ENCODE measurements around the gene AGTR1. TPM values are rescaled to one million over a fixed set of nuclear protein-coding genes. Genes with fewer than 3 reads are reported as not detected.

AGTR1 gene
- total and polyA plus RNA-seq, 2 of the 13 experiments (the other 11 are each of a cell fraction or from before 2014, with no cell fraction given): 0.64 to 1.5 TPM

DNA sequence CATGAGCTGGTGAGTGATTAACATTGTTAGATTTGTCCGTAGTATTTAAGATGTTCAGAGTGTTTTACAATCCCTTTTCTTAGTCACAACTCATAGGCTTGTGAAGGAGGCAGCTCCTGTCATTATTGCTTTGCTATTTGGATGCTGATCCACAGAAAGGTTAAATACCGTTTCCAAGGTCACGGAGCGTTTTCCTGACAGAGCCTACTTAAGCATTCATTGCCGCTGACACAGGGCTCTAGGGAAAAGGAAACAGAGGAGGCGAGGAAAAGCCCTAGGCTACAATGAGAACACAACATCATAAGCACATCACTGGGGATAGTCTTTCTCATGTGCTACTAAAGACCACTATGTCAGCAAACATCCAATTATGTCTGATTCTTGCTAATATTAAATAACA, 91.4 kb downstream of the AGTR1 start:
- Histone ChIP-seq H3K9ac (ENCODE audit: insufficient read depth, low read depth, low read length) (no peak overlapping the region), H3K4me1 (ENCODE audit: insufficient read depth, low read length) (peaks cover 3% of the 10 kb centered on the region), H3K4me3 (replicated peaks in 1 of 3; ENCODE audit: insufficient read depth in 1 of 3, low read depth in 2 of 3, low read length in 3 of 3) (no peak overlapping the region), H3K27me3 (ENCODE audit: control insufficient read depth in 1 of 2, insufficient read depth in 2 of 2, low read length in 2 of 2) (no peaks in the 10 kb centered on the region), H4K20me1 (ENCODE audit: insufficient read depth, low read length) (no peaks in the 10 kb centered on the region), H3K4me2 (ENCODE audit: low read depth, low read length) (no peak overlapping the region), H3K9me3 (ENCODE audit: low read length) (0 out of 2 replicates have a peak, but pooled peaks cover 5% of the 10 kb centered on the region), H2AFZ (ENCODE audit: low read length) (no peak overlapping the region), H3K36me3 (replicated peaks in 1 of 2; ENCODE audit: control insufficient read depth in 1 of 2, insufficient read depth in 2 of 2, low read length in 2 of 2) (no peaks in the 10 kb centered on the region), H3K27ac (ENCODE audit: extremely low read length, insufficient read depth, low read length) (no peak overlapping the region), H3K79me2 (ENCODE audit: insufficient read depth, low read length) (no peaks in the 10 kb centered on the region)
- ChIA-PET POLR2A (no interaction called here), CTCF (ENCODE audit: low intra/inter-chr PET ratio, low total read pairs) (no interaction called here)
- ATAC-seq (no peak), FAIRE-seq (no peak), DNase-seq (ENCODE audit: low spot score) (no peak)
- 20% methylated on average over 6 of the region's 6 CpGs for WGBS (ENCODE audit: low lambda C conversion rate)
- TF ChIP-seq, protein P1, sequence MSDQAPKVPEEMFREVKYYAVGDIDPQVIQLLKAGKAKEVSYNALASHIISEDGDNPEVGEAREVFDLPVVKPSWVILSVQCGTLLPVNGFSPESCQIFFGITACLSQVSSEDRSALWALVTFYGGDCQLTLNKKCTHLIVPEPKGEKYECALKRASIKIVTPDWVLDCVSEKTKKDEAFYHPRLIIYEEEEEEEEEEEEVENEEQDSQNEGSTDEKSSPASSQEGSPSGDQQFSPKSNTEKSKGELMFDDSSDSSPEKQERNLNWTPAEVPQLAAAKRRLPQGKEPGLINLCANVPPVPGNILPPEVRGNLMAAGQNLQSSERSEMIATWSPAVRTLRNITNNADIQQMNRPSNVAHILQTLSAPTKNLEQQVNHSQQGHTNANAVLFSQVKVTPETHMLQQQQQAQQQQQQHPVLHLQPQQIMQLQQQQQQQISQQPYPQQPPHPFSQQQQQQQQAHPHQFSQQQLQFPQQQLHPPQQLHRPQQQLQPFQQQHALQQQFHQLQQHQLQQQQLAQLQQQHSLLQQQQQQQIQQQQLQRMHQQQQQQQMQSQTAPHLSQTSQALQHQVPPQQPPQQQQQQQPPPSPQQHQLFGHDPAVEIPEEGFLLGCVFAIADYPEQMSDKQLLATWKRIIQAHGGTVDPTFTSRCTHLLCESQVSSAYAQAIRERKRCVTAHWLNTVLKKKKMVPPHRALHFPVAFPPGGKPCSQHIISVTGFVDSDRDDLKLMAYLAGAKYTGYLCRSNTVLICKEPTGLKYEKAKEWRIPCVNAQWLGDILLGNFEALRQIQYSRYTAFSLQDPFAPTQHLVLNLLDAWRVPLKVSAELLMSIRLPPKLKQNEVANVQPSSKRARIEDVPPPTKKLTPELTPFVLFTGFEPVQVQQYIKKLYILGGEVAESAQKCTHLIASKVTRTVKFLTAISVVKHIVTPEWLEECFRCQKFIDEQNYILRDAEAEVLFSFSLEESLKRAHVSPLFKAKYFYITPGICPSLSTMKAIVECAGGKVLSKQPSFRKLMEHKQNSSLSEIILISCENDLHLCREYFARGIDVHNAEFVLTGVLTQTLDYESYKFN (CRISPR knock-in tag; conservative IDR thresholded peaks at IDR 0.05): no peak
- TF ChIP-seq, protein P2, sequence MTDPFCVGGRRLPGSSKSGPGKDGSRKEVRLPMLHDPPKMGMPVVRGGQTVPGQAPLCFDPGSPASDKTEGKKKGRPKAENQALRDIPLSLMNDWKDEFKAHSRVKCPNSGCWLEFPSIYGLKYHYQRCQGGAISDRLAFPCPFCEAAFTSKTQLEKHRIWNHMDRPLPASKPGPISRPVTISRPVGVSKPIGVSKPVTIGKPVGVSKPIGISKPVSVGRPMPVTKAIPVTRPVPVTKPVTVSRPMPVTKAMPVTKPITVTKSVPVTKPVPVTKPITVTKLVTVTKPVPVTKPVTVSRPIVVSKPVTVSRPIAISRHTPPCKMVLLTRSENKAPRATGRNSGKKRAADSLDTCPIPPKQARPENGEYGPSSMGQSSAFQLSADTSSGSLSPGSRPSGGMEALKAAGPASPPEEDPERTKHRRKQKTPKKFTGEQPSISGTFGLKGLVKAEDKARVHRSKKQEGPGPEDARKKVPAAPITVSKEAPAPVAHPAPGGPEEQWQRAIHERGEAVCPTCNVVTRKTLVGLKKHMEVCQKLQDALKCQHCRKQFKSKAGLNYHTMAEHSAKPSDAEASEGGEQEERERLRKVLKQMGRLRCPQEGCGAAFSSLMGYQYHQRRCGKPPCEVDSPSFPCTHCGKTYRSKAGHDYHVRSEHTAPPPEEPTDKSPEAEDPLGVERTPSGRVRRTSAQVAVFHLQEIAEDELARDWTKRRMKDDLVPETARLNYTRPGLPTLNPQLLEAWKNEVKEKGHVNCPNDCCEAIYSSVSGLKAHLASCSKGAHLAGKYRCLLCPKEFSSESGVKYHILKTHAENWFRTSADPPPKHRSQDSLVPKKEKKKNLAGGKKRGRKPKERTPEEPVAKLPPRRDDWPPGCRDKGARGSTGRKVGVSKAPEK (CRISPR knock-in tag; IDR thresholded peaks at IDR 0.05; ENCODE audit: borderline replicate concordance): no peak
- TF ChIP-seq, protein P3, sequence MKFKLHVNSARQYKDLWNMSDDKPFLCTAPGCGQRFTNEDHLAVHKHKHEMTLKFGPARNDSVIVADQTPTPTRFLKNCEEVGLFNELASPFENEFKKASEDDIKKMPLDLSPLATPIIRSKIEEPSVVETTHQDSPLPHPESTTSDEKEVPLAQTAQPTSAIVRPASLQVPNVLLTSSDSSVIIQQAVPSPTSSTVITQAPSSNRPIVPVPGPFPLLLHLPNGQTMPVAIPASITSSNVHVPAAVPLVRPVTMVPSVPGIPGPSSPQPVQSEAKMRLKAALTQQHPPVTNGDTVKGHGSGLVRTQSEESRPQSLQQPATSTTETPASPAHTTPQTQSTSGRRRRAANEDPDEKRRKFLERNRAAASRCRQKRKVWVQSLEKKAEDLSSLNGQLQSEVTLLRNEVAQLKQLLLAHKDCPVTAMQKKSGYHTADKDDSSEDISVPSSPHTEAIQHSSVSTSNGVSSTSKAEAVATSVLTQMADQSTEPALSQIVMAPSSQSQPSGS (CRISPR knock-in tag; IDR thresholded peaks at IDR 0.05): no peak
- no TSS peak for BruUV-seq (replicated peaks)
- in situ Hi-C loops (cut with HindIII; ENCODE audit: extremely low pct_ligation_motif_present, low pct_unique_long_range_greater_than_20kb) (no loop called here), intact Hi-C loops (cut with micrococcal nuclease; ENCODE audit: unreplicated experiment) (no loop called here)
